Thymus (tissue), 11 donors: Measurements from ENCODE around the gene DDX54. TPM values are rescaled to one million over a fixed set of nuclear protein-coding genes. Genes with fewer than 3 reads are reported as not detected.

Source experiments
- DNase-seq, 9 donors: peaks; one replicate each; pipeline ENCODE4 v3.0.0-alpha.2; 2013; ENCODE audit warnings: low spot score in 9 of 9, low read depth in 6 of 9, missing footprints in 1 of 9
- H3K27ac ChIP-seq, 2 donors: one replicate each; pipeline ENCODE4 v1.5.1; 2013; ENCODE audit warnings: control low read depth in 1 of 2, low read depth in 1 of 2, low read length in 1 of 2, mild to moderate bottlenecking in 1 of 2, moderate library complexity in 1 of 2
- H3K27me3 ChIP-seq, 2 donors: one replicate each; pipeline ENCODE4 v1.5.1; 2013; ENCODE audit warnings: low read length in 1 of 2; ENCODE audit not compliant: control insufficient read depth in 2 of 2, insufficient read depth in 1 of 2
- H3K36me3 ChIP-seq, 2 donors: one replicate each; pipeline ENCODE4 v1.5.1; 2013; ENCODE audit warnings: low read length in 1 of 2, mild to moderate bottlenecking in 1 of 2, moderate library complexity in 1 of 2; ENCODE audit not compliant: control insufficient read depth in 2 of 2, insufficient read depth in 2 of 2
- H3K4me1 ChIP-seq, 2 donors: one replicate each; pipeline ENCODE4 v1.5.1; 2013; ENCODE audit warnings: low read length in 2 of 2; ENCODE audit not compliant: control insufficient read depth in 2 of 2, insufficient read depth in 2 of 2
- H3K4me3 ChIP-seq, 2 donors: one replicate each; pipeline ENCODE4 v1.5.1; 2013; ENCODE audit warnings: low read length in 2 of 2, control low read depth in 1 of 2, mild to moderate bottlenecking in 1 of 2
- H3K9me3 ChIP-seq, 2 donors: one replicate each; pipeline ENCODE4 v1.5.1; 2013; ENCODE audit warnings: low read length in 1 of 2, mild to moderate bottlenecking in 1 of 2; ENCODE audit not compliant: control insufficient read depth in 2 of 2, insufficient read depth in 1 of 2
- WGBS: extraction: QIAGEN DNeasy Blood & Tissue Kit; methylation state at CpG from one replicate; pipeline ENCODE4 v1.1.7; 2013; 5-methylcytosine and 5-hydroxymethylcytosine counted together
- polyA plus RNA-seq: library from polyadenylated mRNA; stranded (reverse); fragments of 200-250 nt; gene quantifications from one replicate; pipeline ENCODE4 v1.2.3, GENCODE V29; 2013
- total RNA-seq: library from RNA; stranded (reverse); fragments of 120-200 nt; gene quantifications from one replicate; pipeline ENCODE4 v1.2.4, GENCODE V29; 2013
- donor health status: healthy.

DDX54 gene
- total and polyA plus RNA-seq, 2 donors, result 23.6 to 49.8 TPM

- Histone ChIP-seq H3K4me3 (no peak overlapping the region), H3K36me3 (peaks cover under 1 to 1% of the 10 kb centered on the region in 2 donors), H3K9me3 (no peaks in the 10 kb centered on the region), H3K27ac (no peak overlapping the region), H3K4me1 (peaks cover 0 to 32% of the 10 kb centered on the region in 2 donors), H3K27me3 (peaks cover 13 to 59% of the 10 kb centered on the region in 2 donors)
- WGBS, result 32% methylated on average over 9 of the region's 9 CpGs
- DNase-seq, result no peak
Observed at GRCh38 chr12:113152196-113152834, 33.0 kb downstream of the DDX54 start.

- peaks cover 13 to 59% of the 10 kb centered on the region in 2 donors for H3K27me3 ChIP-seq
- no peaks in the 10 kb centered on the region for H3K9me3 ChIP-seq
- H3K4me3 ChIP-seq, result no peak overlapping the region
- DNase-seq, result no peak
- H3K36me3 ChIP-seq, result no peaks in the 10 kb centered on the region
- WGBS, result 96% methylated on average over 3 of the region's 3 CpGs
- H3K4me1 ChIP-seq, result peaks cover 0 to 32% of the 10 kb centered on the region in 2 donors
- no peak overlapping the region for H3K27ac ChIP-seq
Observed at GRCh38 chr12:113151655-113152054, 33.6 kb downstream of the DDX54 start.

GRCh38 chr12:113149361-113150150, 35.7 kb downstream of the DDX54 start, which contains the start of gene CFAP73:
CFAP73 (plus strand) TSS chr12:113149724; CDS start chr12:113149858, 134 bp downstream.
- Histone ChIP-seq H3K4me3 (no peak within 1 kb of the TSS), H3K27ac (no peak within 1 kb of the TSS), H3K4me1 (peaks cover 0 to 28% of the 10 kb centered on the region in 2 donors), H3K9me3 (no peaks in the 10 kb centered on the region), H3K27me3 (peaks cover 10 to 47% of the 10 kb centered on the region in 2 donors), H3K36me3 (no peaks in the 10 kb centered on the region)
- peak in 2 of 9 donors; percentile 47 to 58 for DNase-seq
- 64% methylated on average over 22 of the region's 22 CpGs for WGBS

GRCh38 chr12:113146999-113147398, 38.3 kb downstream of the DDX54 start:
- Histone ChIP-seq H3K4me3 (no peak overlapping the region), H3K4me1 (peaks cover 0 to 5% of the 10 kb centered on the region in 2 donors), H3K27ac (no peak overlapping the region), H3K27me3 (peaks cover 0 to 21% of the 10 kb centered on the region in 2 donors), H3K9me3 (no peaks in the 10 kb centered on the region), H3K36me3 (no peaks in the 10 kb centered on the region)
- WGBS, result over 99% methylated on average over 2 of the region's 2 CpGs
- DNase-seq, result no peak

GRCh38 chr12:113145720-113146551, 39.3 kb downstream of the DDX54 start:
- WGBS, result 95% methylated on average over 12 of the region's 12 CpGs
- Histone ChIP-seq H3K36me3 (no peaks in the 10 kb centered on the region), H3K4me1 (peaks cover 0 to 5% of the 10 kb centered on the region in 2 donors), H3K27me3 (peaks cover 0 to 16% of the 10 kb centered on the region in 2 donors), H3K27ac (no peak overlapping the region), H3K4me3 (no peak overlapping the region), H3K9me3 (no peaks in the 10 kb centered on the region)
- DNase-seq, result no peak

GRCh38 chr12:113144806-113145205, 40.5 kb downstream of the DDX54 start:
- no peak overlapping the region for H3K4me3 ChIP-seq
- no peak overlapping the region for H3K27ac ChIP-seq
- 96% methylated on average over 5 of the region's 5 CpGs for WGBS
- H3K36me3 ChIP-seq, result no peaks in the 10 kb centered on the region
- peaks cover 0 to 4% of the 10 kb centered on the region in 2 donors for H3K4me1 ChIP-seq
- DNase-seq, result no peak
- peaks cover 0 to 6% of the 10 kb centered on the region in 2 donors for H3K27me3 ChIP-seq
- H3K9me3 ChIP-seq, result no peaks in the 10 kb centered on the region

GRCh38 chr12:113143959-113144358, 41.3 kb downstream of the DDX54 start:
- 97% methylated on average over 8 of the region's 8 CpGs for WGBS
- no peak for DNase-seq

GRCh38 chr12:113142886-113143332, 42.4 kb downstream of the DDX54 start:
- Histone ChIP-seq H3K4me3 (no peak overlapping the region), H3K36me3 (no peaks in the 10 kb centered on the region), H3K4me1 (no peaks in the 10 kb centered on the region), H3K27ac (no peak overlapping the region), H3K27me3 (no peaks in the 10 kb centered on the region), H3K9me3 (no peaks in the 10 kb centered on the region)
- 75% methylated on average over 5 of the region's 5 CpGs for WGBS
- no peak for DNase-seq

More at GRCh38 chr12:113143959-113144358, 41.3 kb downstream of the DDX54 start:
- Histone ChIP-seq H3K36me3 (no peaks in the 10 kb centered on the region), H3K4me3 (no peak overlapping the region), H3K27ac (no peak overlapping the region), H3K27me3 (no peaks in the 10 kb centered on the region), H3K4me1 (no peaks in the 10 kb centered on the region), H3K9me3 (no peaks in the 10 kb centered on the region)
